Activated CD4-positive, CD25-positive, alpha-beta regulatory T cell treated with anti-CD3 and anti-CD28 coated beads, Interleukin-2, amount 50 U/mL, for 72 hours (primary cell): ENCODE results near the gene MTREX.
A peak's percentile ranks its signal among the peaks of the same experiment; 100 is the strongest.
"Not testable (repeated sequence)": the region's sequence is repeated elsewhere in the genome, so short reads cannot be mapped to it uniquely, and the experiment has no call there.

Source experiments
- DNase-seq: peaks from one replicate; pipeline ENCODE4 v3.0.0; 2021

Gene MTREX

DNA sequence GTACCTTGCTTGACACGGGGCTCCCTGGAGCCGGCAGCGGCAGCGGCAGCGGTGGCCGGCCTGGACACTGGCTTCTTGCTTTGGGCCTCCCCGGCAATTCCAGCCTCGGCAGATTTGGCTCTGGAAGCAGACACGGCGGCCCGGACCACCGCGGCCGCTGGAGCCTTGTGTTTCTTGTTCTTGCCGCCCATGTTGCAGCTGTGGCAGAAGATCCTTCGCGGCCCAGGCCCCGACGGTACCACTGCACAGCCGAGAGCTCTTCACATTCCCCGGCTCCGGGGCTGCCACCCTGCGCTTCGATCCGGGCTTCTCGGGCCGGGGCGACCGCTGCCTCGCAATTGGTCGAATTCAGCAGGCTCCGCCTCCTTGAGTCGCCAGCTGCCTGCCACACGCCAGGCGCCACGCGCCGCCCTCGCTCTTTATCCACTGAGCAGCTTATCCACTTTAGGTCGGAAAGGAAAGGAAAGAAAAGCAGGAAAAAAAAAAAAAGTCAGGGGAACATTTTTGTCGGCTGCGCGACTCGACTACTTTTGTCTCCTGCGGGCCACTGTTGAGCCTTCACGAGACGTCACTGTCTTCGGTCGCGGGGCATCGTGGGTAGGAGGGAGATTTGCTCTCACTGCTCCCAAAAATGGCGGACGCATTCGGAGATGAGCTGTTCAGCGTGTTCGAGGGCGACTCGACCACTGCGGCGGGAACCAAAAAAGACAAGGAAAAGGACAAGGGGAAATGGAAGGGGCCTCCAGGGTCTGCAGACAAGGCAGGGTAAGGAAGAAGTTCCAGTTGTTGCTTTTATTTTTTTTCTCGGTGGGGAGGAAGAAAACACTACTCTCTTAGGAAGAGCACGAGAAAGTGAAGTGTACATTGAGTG, at the start of gene MTREX, which contains the start of gene DHX29:
TSS of gene MTREX (plus strand) at position 607 of the 871 bp plus-strand sequence. CDS start at position 632, 25 bp downstream.
TSS of gene DHX29 (minus strand) at position 312 of the 871 bp plus-strand sequence. CDS start at position 191, 121 bp downstream.
- DNase-seq = peak; percentile 90

GRCh38 chr5:55258339-55258738, 49.5 kb upstream of the MTREX start:
- no peak for DNase-seq

DNA sequence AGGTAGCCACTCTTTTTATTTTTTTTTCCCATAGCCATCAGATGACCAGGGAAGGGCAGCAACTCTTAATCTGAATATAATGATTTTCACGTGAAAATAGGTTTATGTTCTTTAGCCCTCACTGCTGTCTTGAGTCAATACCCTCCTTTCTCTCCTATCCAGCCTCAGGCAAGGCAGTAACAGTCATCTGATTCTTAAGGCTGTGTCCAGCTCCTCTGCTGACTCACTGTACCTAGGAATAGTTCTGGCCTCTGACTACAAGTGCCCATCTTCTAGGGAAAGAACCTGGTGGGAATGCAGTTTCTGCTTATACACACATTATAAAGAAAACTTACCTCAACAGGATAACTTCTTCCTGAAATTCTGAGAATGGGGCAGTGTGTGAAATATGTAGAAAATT, 31.0 kb upstream of the MTREX start:
- no peak for DNase-seq

DNA sequence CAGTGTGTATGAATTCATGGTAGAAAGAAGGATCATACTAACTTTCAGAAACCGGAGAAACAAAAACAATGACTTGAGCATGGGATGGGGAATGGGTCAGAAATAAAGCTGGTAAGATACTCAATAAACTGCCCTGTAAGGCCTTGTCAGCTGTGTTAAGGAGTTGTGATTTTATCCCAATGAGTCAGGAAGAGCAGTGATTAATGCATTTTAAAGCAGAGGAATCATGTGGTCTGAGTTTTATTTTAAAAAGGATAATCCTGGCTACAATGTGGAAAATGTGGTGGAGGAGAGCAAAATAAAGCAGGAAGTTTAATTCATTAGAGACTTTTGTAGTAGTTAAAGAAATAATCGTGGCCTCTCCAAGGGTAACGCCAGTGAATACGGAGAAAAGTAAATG, 29.0 kb upstream of the MTREX start:
- no peak for DNase-seq

DNA sequence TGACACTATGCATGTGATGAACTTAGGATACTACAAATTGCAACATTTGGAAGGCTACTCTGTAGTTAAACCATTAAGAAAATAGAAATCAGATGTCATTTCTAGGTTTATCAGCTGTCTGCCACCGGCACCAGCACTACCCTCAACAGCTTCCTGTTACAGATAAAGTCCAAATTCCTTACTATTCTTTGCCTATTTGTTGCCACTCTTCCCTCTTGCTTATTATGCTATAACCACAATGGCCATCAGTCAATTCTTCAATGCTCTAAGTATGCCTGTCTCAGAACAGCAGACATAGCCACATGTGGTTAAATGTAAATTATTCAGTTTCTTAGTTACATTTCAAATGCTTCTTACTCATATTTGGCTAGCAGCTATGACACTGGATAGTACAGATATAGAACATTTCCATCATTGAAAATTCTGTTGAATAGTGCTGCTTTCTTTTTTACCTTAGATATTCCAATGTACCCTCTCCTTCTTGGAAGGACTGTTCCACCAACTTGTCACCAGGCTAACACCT, 21.3 kb upstream of the MTREX start:
- no peak for DNase-seq

- DNase-seq = no peak
These were observed 18.0 kb upstream of the MTREX start for GRCh38 chr5:55289808-55290207.

GRCh38 chr5:55290991-55291390, 16.8 kb upstream of the MTREX start:
- no peak for DNase-seq

DNA sequence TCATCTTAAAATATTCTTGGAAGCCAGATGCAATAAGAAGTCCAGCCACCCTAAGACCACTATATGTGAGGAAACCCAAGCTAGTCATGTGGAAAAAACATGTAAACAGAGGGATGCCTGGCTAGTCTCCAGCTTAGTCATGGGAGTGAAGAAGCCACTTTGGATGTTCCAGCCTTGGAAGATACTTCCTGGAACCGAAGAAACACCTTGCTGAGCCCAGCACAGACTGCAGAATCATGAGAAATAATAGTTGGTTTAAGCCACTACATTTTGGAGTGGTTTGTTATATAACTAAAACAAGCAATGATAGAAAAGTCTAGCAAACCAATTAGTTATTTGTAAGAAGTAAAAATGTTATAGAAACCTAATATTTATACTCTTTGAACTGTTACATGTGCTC, 12.9 kb upstream of the MTREX start:
- DNase-seq = no peak

GRCh38 chr5:55300890-55301289, 6.9 kb upstream of the MTREX start:
- no peak for DNase-seq

- DNase-seq = no peak
These were observed 4.5 kb upstream of the MTREX start for GRCh38 chr5:55303238-55303690.

- no peak for DNase-seq
These were observed 3.2 kb upstream of the MTREX start for GRCh38 chr5:55304584-55304983.

DNA sequence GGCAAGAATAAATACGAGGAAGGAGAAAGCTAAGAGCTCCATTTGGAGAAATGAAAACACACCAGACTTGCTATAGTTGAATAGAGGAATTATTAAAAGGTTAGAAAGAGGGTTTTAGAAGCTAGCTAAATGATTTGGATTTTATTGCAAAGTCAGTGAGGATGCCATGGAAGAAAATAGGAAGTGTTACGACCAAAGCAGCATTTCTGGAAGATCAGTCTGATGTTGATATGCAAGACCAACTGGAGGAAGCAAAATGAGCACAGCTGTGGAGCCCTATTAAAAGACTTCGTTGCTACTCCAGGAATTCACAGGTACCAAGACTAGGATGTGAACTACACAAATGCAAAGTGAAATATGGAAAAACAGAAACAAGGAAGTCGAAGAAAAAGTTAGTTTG, 2.4 kb upstream of the MTREX start:
- DNase-seq = no peak

- no peak for DNase-seq
These were observed 977 bp upstream of the MTREX start for GRCh38 chr5:55306641-55307382.

DNA sequence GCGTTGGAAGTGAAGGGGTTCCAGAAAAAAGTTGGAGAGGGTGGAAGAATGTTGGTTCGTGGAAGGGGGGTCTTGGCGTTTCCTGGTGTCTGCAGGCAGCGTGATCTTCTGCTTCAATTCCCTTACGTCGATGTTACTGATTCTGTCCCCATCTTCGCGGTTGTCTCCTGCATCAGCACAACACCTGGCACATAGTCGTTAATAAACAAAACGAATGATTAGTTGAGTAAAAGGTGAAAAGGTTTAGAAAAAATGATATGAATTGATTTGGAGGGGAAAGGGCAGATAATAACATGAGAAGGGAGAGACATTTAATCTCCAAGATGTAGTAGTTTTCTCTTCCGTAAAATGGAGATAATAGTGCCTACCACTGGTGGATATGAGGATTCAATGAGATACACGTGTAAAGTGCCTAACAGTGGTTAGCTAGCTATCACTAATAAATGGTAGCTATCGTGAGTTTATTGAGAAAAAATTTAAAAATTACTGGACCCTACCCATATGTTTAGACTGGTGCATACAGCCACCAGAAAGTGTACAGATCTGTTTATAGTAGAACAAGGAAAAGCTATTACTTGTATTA, 556 bp downstream of the MTREX start:
- no peak for DNase-seq

GRCh38 chr5:55313870-55314617, 6.3 kb downstream of the MTREX start:
- no peak for DNase-seq

- DNase-seq = no peak
These were observed 8.5 kb downstream of the MTREX start for GRCh38 chr5:55316289-55316688.

DNA sequence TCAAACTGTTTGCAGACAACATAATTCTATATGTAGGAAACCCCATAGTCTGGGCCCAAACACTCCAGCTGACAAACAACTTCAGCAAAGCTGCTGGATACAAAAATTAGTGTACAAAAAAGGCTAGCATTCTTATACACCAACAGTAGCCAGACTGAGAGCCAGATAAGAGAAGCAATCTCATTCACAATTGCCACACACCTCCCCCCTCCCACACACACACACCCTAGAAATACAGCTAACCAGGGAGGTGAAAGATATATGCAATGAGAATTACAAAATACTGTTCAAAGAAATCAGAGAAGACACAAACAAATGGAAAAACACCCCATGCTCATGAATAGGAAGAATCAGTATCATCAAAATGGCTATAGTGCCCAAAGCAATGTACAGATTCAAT, 9.0 kb downstream of the MTREX start:
- no peak for DNase-seq

DNA sequence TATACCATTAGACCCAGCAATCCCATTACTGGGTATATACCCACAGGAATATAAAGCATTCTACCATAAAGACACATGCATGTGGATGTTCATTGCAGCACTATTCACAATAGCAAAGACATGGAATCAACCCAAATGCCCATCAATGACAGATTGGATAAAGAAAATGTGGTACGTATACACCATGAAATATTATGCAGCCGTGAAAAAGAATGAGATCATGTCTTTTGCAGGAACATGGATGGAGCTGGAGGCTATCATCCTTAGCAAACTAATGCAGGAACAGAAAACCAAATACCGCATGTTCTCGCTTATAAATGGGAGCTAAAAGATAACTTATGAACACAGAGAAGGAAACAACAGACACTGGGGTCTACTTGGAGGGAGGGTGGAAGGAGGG, 10.4 kb downstream of the MTREX start:
- not testable (repeated sequence) for DNase-seq

DNA sequence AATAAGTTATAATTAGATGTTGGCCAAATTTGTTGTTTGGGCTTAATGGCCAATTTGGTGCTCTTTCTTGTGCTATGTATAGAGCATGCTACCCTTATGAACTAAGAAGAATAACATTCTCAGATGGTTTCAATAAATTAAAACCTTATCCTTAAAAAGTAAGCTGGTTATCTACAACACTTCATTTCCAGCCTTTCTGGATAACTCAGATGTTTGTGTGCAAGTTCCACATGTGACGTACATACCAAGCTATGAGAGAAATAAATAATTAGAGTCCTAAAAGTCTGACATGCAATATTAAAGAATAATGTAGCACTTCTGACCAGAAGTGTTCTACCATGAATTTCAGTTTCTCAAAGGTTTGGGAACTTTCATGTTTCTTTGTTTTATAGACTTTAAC, 11.7 kb downstream of the MTREX start:
- DNase-seq = no peak

DNA sequence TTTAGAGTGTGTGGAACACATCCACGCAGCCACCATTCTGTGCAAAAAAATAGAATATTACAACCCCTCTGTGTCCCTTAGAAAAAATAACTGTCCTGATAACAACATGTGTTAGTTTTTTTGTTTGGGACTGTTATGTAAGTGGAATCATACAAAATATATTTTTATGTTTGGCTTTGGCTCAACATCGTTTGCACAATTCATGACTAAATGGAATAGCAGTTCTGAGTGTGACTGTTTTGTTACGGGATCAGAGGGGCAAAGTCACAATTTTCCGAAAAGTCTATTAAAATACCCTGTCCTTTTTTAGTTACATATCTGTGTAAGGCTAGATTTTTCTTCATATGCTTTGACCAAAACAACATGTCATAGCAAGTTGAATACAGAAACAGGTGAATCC, 12.8 kb downstream of the MTREX start:
- no peak for DNase-seq

GRCh38 chr5:55324006-55324405, 16.2 kb downstream of the MTREX start:
- no peak for DNase-seq

GRCh38 chr5:55324815-55325418, 17.1 kb downstream of the MTREX start:
- DNase-seq = no peak
